Gastrocnemius medialis (tissue), 4 donors: ENCODE data around the gene DNM3. TPM values are rescaled to one million over a fixed set of nuclear protein-coding genes. Genes with fewer than 3 reads are reported as not detected.

ENCODE experiments used
- ATAC-seq, 2 donors: fragments of 150-250 bp; one replicate each; pipeline ENCODE4 v1.9.1; 2016
- DNase-seq, 2 donors: peaks; one replicate each; pipeline ENCODE4 v3.0.0-alpha.2; 2019
- H3K27ac ChIP-seq, 4 donors: fragments of 200-600 bp; sonication (generic); 1 replicate in 1 of 4; 2 replicates in 3 of 4; pipeline ENCODE4 v1.5.1; 2016 to 2018; ENCODE audit warnings: mild to moderate bottlenecking in 2 of 4, moderate library complexity in 1 of 4
- H3K27me3 ChIP-seq, 3 donors: fragments of 200-600 bp; sonication (generic) in 2 of 3; 1 replicate in 1 of 3; 2 replicates in 2 of 3; pipeline versions ENCODE4 v1.5.1 to v1.6.0; 2016 to 2019; ENCODE audit warnings: mild to moderate bottlenecking in 1 of 3, moderate library complexity in 1 of 3
- H3K36me3 ChIP-seq, 2 donors: fragments of 200-600 bp; sonication (generic) in 1 of 2; one replicate each; pipeline ENCODE4 v1.5.1; 2017 to 2018
- H3K4me1 ChIP-seq, 2 donors: fragments of 200-600 bp; sonication (generic) in 1 of 2; one replicate each; pipeline ENCODE4 v1.5.1; 2016 to 2017; ENCODE audit warnings: mild to moderate bottlenecking in 2 of 2
- H3K4me3 ChIP-seq, 4 donors: fragments of 200-600 bp; sonication (generic) in 3 of 4; 1 replicate in 1 of 4; 2 replicates in 3 of 4; pipeline ENCODE4 v1.5.1; 2016 to 2019; ENCODE audit warnings: mild to moderate bottlenecking in 2 of 4
- H3K9me3 ChIP-seq, 3 donors: fragments of 200-600 bp; sonication (generic) in 2 of 3; 1 replicate in 1 of 3; 2 replicates in 2 of 3; pipeline ENCODE4 v1.5.1; 2016 to 2019
- POLR2A ChIP-seq, 2 donors: fragments of 450-650 bp; IDR thresholded peaks; one replicate each; pipeline ENCODE4 v1.6.1; 2017; ENCODE audit warnings: antibody characterized with exemption in 2 of 2, mild to moderate bottlenecking in 2 of 2, moderate library complexity in 2 of 2
- in situ Hi-C, 4 donors: fragments of 200-750 bp; cut with MboI; loops; one replicate each; pipeline versions ENCODE4 v1.15.0 to v1.8.0; 2017; ENCODE audit warnings: low sequenced_read_pairs in 4 of 4
- intact Hi-C: fragments of 100-400 bp; cut with DNase I; formaldehyde crosslinking; loops from one replicate; pipeline ENCODE4 v1.15.1; 2023; ENCODE audit warnings: low total_unique reads
- total RNA-seq, 4 donors: library from RNA; depleted of rRNA; stranded (reverse); fragments of >200 nt; gene quantifications; one replicate each; pipeline versions ENCODE4 v1.1.0 to v1.2.3, GENCODE V29; 2016
- TF ChIP-seq, protein P1 (sequence below), 5 experiments: fragments of 450-650 bp in 3 of 5; fragments of 200-600 bp in 2 of 5; sonication (generic) in 2 of 5; IDR thresholded peaks in 4 of 5; conservative IDR thresholded peaks in 1 of 5; 1 replicate in 4 of 5; 2 replicates in 1 of 5; pipeline ENCODE4 v1.5.1; 2016 to 2019; ENCODE audit warnings: antibody characterized with exemption in 5 of 5, mild to moderate bottlenecking in 3 of 5, moderate library complexity in 3 of 5

The DNM3 gene
- total RNA-seq, 4 donors from 2014 or later, result 0.35 to 1.6 (median 1.1) TPM

GRCh38 chr1:171998711-171999110 lies 157.4 kb downstream of the DNM3 start:
- Histone ChIP-seq H3K4me3 (no peak overlapping the region), H3K27ac (no peak overlapping the region), H3K9me3 (no peaks in the 10 kb centered on the region), H3K36me3 (no peaks in the 10 kb centered on the region), H3K27me3 (no peaks in the 10 kb centered on the region), H3K4me1 (no peaks in the 10 kb centered on the region)
- in situ Hi-C loops (no loop called here), intact Hi-C loops (no loop called here)
- TF ChIP-seq, protein P1, sequence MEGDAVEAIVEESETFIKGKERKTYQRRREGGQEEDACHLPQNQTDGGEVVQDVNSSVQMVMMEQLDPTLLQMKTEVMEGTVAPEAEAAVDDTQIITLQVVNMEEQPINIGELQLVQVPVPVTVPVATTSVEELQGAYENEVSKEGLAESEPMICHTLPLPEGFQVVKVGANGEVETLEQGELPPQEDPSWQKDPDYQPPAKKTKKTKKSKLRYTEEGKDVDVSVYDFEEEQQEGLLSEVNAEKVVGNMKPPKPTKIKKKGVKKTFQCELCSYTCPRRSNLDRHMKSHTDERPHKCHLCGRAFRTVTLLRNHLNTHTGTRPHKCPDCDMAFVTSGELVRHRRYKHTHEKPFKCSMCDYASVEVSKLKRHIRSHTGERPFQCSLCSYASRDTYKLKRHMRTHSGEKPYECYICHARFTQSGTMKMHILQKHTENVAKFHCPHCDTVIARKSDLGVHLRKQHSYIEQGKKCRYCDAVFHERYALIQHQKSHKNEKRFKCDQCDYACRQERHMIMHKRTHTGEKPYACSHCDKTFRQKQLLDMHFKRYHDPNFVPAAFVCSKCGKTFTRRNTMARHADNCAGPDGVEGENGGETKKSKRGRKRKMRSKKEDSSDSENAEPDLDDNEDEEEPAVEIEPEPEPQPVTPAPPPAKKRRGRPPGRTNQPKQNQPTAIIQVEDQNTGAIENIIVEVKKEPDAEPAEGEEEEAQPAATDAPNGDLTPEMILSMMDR (IDR thresholded peaks at IDR 0.05 in 4 of 5, conservative IDR thresholded peaks at IDR 0.05 in 1 of 5), result no peak
- no peak for TF ChIP-seq POLR2A (IDR thresholded peaks at IDR 0.05)
- no peak for ATAC-seq
- no peak for DNase-seq

DNA sequence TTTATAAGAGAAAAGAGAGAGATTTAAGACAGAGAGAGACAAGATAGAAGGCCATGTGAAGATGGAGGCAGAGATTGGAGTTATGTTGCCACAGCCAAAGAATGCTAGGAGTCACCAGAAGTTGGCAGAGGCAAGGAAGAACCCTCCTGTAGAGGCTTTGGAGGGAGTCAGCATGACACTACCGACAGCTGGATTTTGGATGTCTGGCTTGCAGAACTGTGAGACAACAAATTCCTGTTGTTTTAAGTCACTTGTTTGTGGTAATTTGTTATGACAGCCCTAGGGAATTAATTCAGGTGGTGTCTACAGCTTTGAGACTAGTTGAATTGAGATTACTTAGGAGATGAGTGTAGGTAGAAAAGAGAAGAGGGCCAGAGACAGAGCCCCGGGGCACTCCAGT lies 158.5 kb downstream of the DNM3 start:
- in situ Hi-C loops, result loop anchor here in 2 of 4 donors (25.0 kb wide), 1 partner anchor 413 kb away; the partner anchor contains the start of gene C1orf105 (in 2 of the 2)
- intact Hi-C loops, result loop anchor here (10.0 kb wide), 1 partner anchor 405 kb away; no protein-coding TSS in a partner anchor
- no peaks in the 10 kb centered on the region for H3K4me1 ChIP-seq
- ATAC-seq (no peak), DNase-seq (no peak)
- TF ChIP-seq POLR2A (IDR thresholded peaks at IDR 0.05), result no peak
- TF ChIP-seq, protein P1 (IDR thresholded peaks at IDR 0.05 in 4 of 5, conservative IDR thresholded peaks at IDR 0.05 in 1 of 5), result no peak
- no peaks in the 10 kb centered on the region for H3K36me3 ChIP-seq
- no peak overlapping the region for H3K4me3 ChIP-seq
- no peaks in the 10 kb centered on the region for H3K9me3 ChIP-seq
- H3K27ac ChIP-seq, result no peak overlapping the region
- H3K27me3 ChIP-seq, result no peaks in the 10 kb centered on the region

GRCh38 chr1:172001288-172001687 lies 160.0 kb downstream of the DNM3 start:
- Histone ChIP-seq H3K4me3 (no peak overlapping the region), H3K27me3 (no peaks in the 10 kb centered on the region), H3K27ac (no peak overlapping the region), H3K36me3 (no peaks in the 10 kb centered on the region), H3K4me1 (no peaks in the 10 kb centered on the region), H3K9me3 (no peaks in the 10 kb centered on the region)
- in situ Hi-C loops (loop anchor here in 2 of 4 donors (25.0 kb wide), 1 partner anchor 411 kb away; the partner anchor contains the start of gene C1orf105 (in 2 of the 2)), intact Hi-C loops (loop anchor here (10.0 kb wide), 1 partner anchor 404 kb away; no protein-coding TSS in a partner anchor)
- TF ChIP-seq, protein P1 (IDR thresholded peaks at IDR 0.05 in 4 of 5, conservative IDR thresholded peaks at IDR 0.05 in 1 of 5), result no peak
- TF ChIP-seq POLR2A (IDR thresholded peaks at IDR 0.05), result no peak
- DNase-seq (no peak), ATAC-seq (no peak)

DNA sequence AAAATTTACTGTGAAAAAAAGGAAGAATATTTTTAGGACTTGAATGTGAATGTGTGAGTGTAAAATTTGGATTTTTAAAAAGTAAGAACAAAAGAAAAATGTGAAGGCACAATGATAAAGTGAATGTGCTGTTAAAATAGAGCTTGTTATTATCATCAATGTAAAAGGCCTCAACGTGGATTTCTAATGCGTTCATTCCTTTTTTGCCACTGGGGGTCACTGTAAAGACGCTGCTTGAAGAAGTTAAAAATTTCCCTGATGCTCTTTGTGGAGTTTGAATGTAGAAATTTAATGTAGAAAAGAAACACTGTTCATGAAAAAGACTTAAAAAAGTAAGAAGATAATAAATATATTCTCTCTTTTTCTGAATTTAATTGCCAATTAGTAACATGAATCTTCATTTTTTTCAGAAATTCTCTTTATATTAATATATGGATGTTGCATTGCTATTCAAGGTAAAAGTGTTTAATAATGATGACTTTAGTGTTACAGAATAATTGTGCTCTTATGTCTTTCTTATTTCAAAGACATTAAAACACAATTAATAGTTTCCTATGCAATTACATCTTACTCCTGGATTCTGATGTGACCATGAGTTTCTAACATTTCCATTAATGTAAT lies 161.5 kb downstream of the DNM3 start:
- H3K4me1 ChIP-seq, result no peaks in the 10 kb centered on the region
- DNase-seq (no peak), ATAC-seq (no peak)
- intact Hi-C loops, result loop anchor here (10.0 kb wide), 1 partner anchor 402 kb away; no protein-coding TSS in a partner anchor
- no peaks in the 10 kb centered on the region for H3K36me3 ChIP-seq
- in situ Hi-C loops, result loop anchor here in 2 of 4 donors (25.0 kb wide), 1 partner anchor 409 kb away; the partner anchor contains the start of gene C1orf105 (in 2 of the 2)
- no peak for TF ChIP-seq POLR2A (IDR thresholded peaks at IDR 0.05)
- TF ChIP-seq, protein P1 (IDR thresholded peaks at IDR 0.05 in 4 of 5, conservative IDR thresholded peaks at IDR 0.05 in 1 of 5), result peak in 2 of 5 experiments; percentile 46 to 50
- H3K27ac ChIP-seq, result no peak overlapping the region
- H3K9me3 ChIP-seq, result no peaks in the 10 kb centered on the region
- H3K4me3 ChIP-seq, result no peak overlapping the region
- H3K27me3 ChIP-seq, result no peaks in the 10 kb centered on the region
